Mesenchymal stem cell (in vitro differentiated cells and primary cell): ENCODE results near the gene HOXC4.
"Not testable (repeated sequence)": the region's sequence is repeated elsewhere in the genome, so short reads cannot be mapped to it uniquely, and the experiment has no call there.

Experiments
- DNase-seq: peaks from one replicate; pipeline ENCODE4 v3.0.0-alpha.2; 2013
- H2AFZ ChIP-seq: one replicate; pipeline ENCODE4 v1.6.1; 2013; ENCODE audit warnings: low read depth, mild to moderate bottlenecking, control low read depth, inconsistent platforms, low read length, moderate library complexity
- H2AK5ac ChIP-seq: 2 replicates; pipeline ENCODE4 v1.6.1; 2013; ENCODE audit warnings: low read length, moderate library complexity, mild to moderate bottlenecking, inconsistent platforms; ENCODE audit not compliant: severe bottlenecking
- H2BK120ac ChIP-seq: one replicate; pipeline ENCODE4 v1.6.1; 2013; ENCODE audit warnings: low read depth, mild to moderate bottlenecking, inconsistent platforms, low read length, moderate library complexity
- H2BK12ac ChIP-seq, 2 experiments: one replicate each; pipeline ENCODE4 v1.6.1; 2013; ENCODE audit warnings: inconsistent platforms in 2 of 2, low read length in 2 of 2, mild to moderate bottlenecking in 2 of 2, moderate library complexity in 2 of 2, control low read depth in 1 of 2
- H2BK15ac ChIP-seq: one replicate; pipeline ENCODE4 v1.6.1; 2013; ENCODE audit warnings: mild to moderate bottlenecking, low read depth, inconsistent platforms; ENCODE audit not compliant: poor library complexity, severe bottlenecking
- H2BK5ac ChIP-seq: 2 replicates; pipeline ENCODE4 v1.6.1; 2013; ENCODE audit warnings: low read depth, mild to moderate bottlenecking, low read length, control low read depth, inconsistent platforms; ENCODE audit not compliant: poor library complexity, severe bottlenecking
- H3K14ac ChIP-seq, 2 experiments: one replicate each; pipeline ENCODE4 v1.6.1; 2013; ENCODE audit warnings: inconsistent platforms in 2 of 2, low read length in 2 of 2, control low read depth in 1 of 2, mild to moderate bottlenecking in 1 of 2, moderate library complexity in 1 of 2
- H3K18ac ChIP-seq, 2 experiments: one replicate each; pipeline ENCODE4 v1.6.1; 2013; ENCODE audit warnings: inconsistent platforms in 2 of 2, low read length in 2 of 2, control low read depth in 1 of 2, low read depth in 1 of 2, mild to moderate bottlenecking in 1 of 2
- H3K23ac ChIP-seq, 2 experiments: one replicate each; pipeline ENCODE4 v1.6.1; 2013; ENCODE audit warnings: inconsistent platforms in 2 of 2, low read length in 2 of 2, mild to moderate bottlenecking in 2 of 2, moderate library complexity in 2 of 2, control low read depth in 1 of 2
- H3K27ac ChIP-seq: 2 replicates; pipeline ENCODE4 v1.5.1; 2013; ENCODE audit warnings: mild to moderate bottlenecking, moderate library complexity, low read length, control low read depth, inconsistent platforms; ENCODE audit not compliant: poor library complexity, severe bottlenecking
- H3K27me3 ChIP-seq, 2 experiments: 2 replicates each; pipeline versions ENCODE4 v1.6.1 to v1.7.0; 2013; ENCODE audit warnings: low read length in 2 of 2, mild to moderate bottlenecking in 2 of 2, moderate library complexity in 2 of 2, control low read depth in 1 of 2, inconsistent platforms in 1 of 2; ENCODE audit not compliant: control insufficient read depth in 1 of 2, insufficient read depth in 1 of 2
- H3K36me3 ChIP-seq, 2 experiments: 2 replicates each; pipeline versions ENCODE4 v1.6.1 to v1.7.0; 2013; ENCODE audit warnings: low read length in 2 of 2, control low read depth in 1 of 2, inconsistent platforms in 1 of 2, low read depth in 1 of 2, mild to moderate bottlenecking in 1 of 2; ENCODE audit not compliant: insufficient read depth in 2 of 2, control insufficient read depth in 1 of 2
- H3K4ac ChIP-seq, 2 experiments: one replicate each; pipeline ENCODE4 v1.6.1; 2013; ENCODE audit warnings: inconsistent platforms in 2 of 2, low read length in 2 of 2, mild to moderate bottlenecking in 2 of 2, moderate library complexity in 2 of 2, control low read depth in 1 of 2, low read depth in 1 of 2
- H3K4me1 ChIP-seq: 2 replicates; pipeline ENCODE4 v1.6.1; 2013; ENCODE audit warnings: low read depth, low read length, control low read depth; ENCODE audit not compliant: control insufficient read depth, insufficient read depth
- H3K4me2 ChIP-seq: 2 replicates; pipeline ENCODE4 v1.6.1; 2013; ENCODE audit warnings: low read length, mild to moderate bottlenecking, inconsistent platforms; ENCODE audit not compliant: poor library complexity, severe bottlenecking
- H3K4me3 ChIP-seq, 2 experiments: 2 replicates each; pipeline versions ENCODE4 v1.5.1 to v1.7.0; 2013; ENCODE audit warnings: low read length in 2 of 2, mild to moderate bottlenecking in 2 of 2, control low read depth in 1 of 2, low read depth in 1 of 2; ENCODE audit not compliant: insufficient read depth in 1 of 2
- H3K79me1 ChIP-seq: replicated peaks from 2 replicates; pipeline ENCODE4 v1.6.1; 2013; ENCODE audit warnings: mild to moderate bottlenecking, control low read depth, low read length, inconsistent platforms; ENCODE audit not compliant: poor library complexity, severe bottlenecking
- H3K9ac ChIP-seq: 2 replicates; pipeline ENCODE4 v1.7.0; 2013; ENCODE audit warnings: mild to moderate bottlenecking, low read length, moderate library complexity
- H3K9me3 ChIP-seq: 2 replicates; pipeline ENCODE4 v1.7.0; 2013; ENCODE audit warnings: mild to moderate bottlenecking, low read length; ENCODE audit not compliant: control insufficient read depth
- H4K8ac ChIP-seq: one replicate; pipeline ENCODE4 v1.6.1; 2013; ENCODE audit warnings: inconsistent platforms, mild to moderate bottlenecking, low read length, moderate library complexity
- H4K91ac ChIP-seq: one replicate; pipeline ENCODE4 v1.6.1; 2013; ENCODE audit warnings: mild to moderate bottlenecking, low read length, inconsistent platforms
- WGBS: methylation state at CpG from one replicate; pipeline ENCODE4 v1.1.7; 2013; ENCODE audit warnings: mixed read lengths; 5-methylcytosine and 5-hydroxymethylcytosine counted together

The HOXC4 gene

GRCh38 chr12:54082397-54082892 is 28.8 kb downstream of the HOXC4 start:
- Histone ChIP-seq H2BK12ac (no peak overlapping the region), H3K23ac (no peak overlapping the region), H3K79me1 (peaks cover 2% of the 10 kb centered on the region), H3K9ac (peak overlapping the region; percentile 86), H3K4me1 (peaks cover 2% of the 10 kb centered on the region), H3K4me3 (peak overlapping the region in 1 of 2 experiments; percentile 67), H3K36me3 (no peaks in the 10 kb centered on the region), H2BK15ac (no peak overlapping the region), H4K91ac (no peak overlapping the region), H2AK5ac (no peak overlapping the region), H2BK120ac (no peak overlapping the region), H3K14ac (no peak overlapping the region), H3K4ac (no peak overlapping the region), H3K18ac (no peak overlapping the region), H3K4me2 (peak overlapping the region; percentile 68), H3K27ac (peak overlapping the region; percentile 68), H2AFZ (no peak overlapping the region), H3K27me3 (peaks cover 4 to 14% of the 10 kb centered on the region in 2 experiments), H2BK5ac (no peak overlapping the region), H3K9me3 (no peaks in the 10 kb centered on the region), H4K8ac (no peak overlapping the region)
- no peak for DNase-seq
- WGBS, result 4% methylated on average over 10 of the region's 36 CpGs

- H4K8ac ChIP-seq, H3K9me3 ChIP-seq, H2BK5ac ChIP-seq, H3K23ac ChIP-seq, H3K18ac ChIP-seq, H3K36me3 ChIP-seq, H4K91ac ChIP-seq, H2BK120ac ChIP-seq, DNase-seq, H3K27ac ChIP-seq, H2BK15ac ChIP-seq, H3K4me1 ChIP-seq, H3K4me3 ChIP-seq, H3K79me1 ChIP-seq, H2BK12ac ChIP-seq, H2AFZ ChIP-seq, H3K4ac ChIP-seq, H2AK5ac ChIP-seq, H3K14ac ChIP-seq, H3K4me2 ChIP-seq, H3K9ac ChIP-seq: not testable (repeated sequence)
- H3K27me3 ChIP-seq, result peaks cover 9 to 33% of the 10 kb centered on the region in 2 experiments
These were observed 34.4 kb downstream of the HOXC4 start for GRCh38 chr12:54088011-54088410.

GRCh38 chr12:54089465-54089864 is 35.8 kb downstream of the HOXC4 start:
- H2BK120ac ChIP-seq, H3K4ac ChIP-seq, H2BK15ac ChIP-seq, H2BK12ac ChIP-seq, H2AK5ac ChIP-seq, H3K14ac ChIP-seq, H4K91ac ChIP-seq, H3K23ac ChIP-seq, H2AFZ ChIP-seq, H3K27ac ChIP-seq, H3K9ac ChIP-seq, H3K79me1 ChIP-seq, H4K8ac ChIP-seq, H3K9me3 ChIP-seq, H3K18ac ChIP-seq, H3K4me3 ChIP-seq, H3K36me3 ChIP-seq, H3K4me2 ChIP-seq, H3K4me1 ChIP-seq, DNase-seq, H2BK5ac ChIP-seq: not testable (repeated sequence)
- 60% methylated on average over 3 of the region's 6 CpGs for WGBS
- H3K27me3 ChIP-seq, result peaks cover 9 to 29% of the 10 kb centered on the region in 2 experiments

GRCh38 chr12:54090312-54090711 is 36.7 kb downstream of the HOXC4 start:
- H3K27ac ChIP-seq, H3K23ac ChIP-seq, H2AFZ ChIP-seq, H3K14ac ChIP-seq, H2AK5ac ChIP-seq, H3K18ac ChIP-seq, H2BK5ac ChIP-seq, H3K4ac ChIP-seq, H2BK15ac ChIP-seq, H3K79me1 ChIP-seq, H3K4me1 ChIP-seq, H4K8ac ChIP-seq, H3K36me3 ChIP-seq, H4K91ac ChIP-seq, H3K9me3 ChIP-seq, DNase-seq, H2BK12ac ChIP-seq, H2BK120ac ChIP-seq: not testable (repeated sequence)
- Histone ChIP-seq H3K4me2 (peak overlapping the region; percentile 61), H3K4me3 (peak overlapping the region in 1 of 2 experiments; percentile 72), H3K9ac (peak overlapping the region; percentile 57), H3K27me3 (peaks cover 6 to 25% of the 10 kb centered on the region in 2 experiments)
- WGBS, result 2% methylated on average over 26 of the region's 37 CpGs
